ENCODE data around the gene OTUD3. TPM values are rescaled to one million over a fixed set of nuclear protein-coding genes. Genes with fewer than 3 reads are reported as not detected.
A peak's percentile ranks its signal among the peaks of the same experiment; 100 is the strongest.
"Not testable (repeated sequence)": the region's sequence is repeated elsewhere in the genome, so short reads cannot be mapped to it uniquely, and the experiment has no call there.

OTUD3 gene
- polyA plus RNA-seq, 1 donor = 27.7 TPM

- Histone ChIP-seq H3K4me1 (ENCODE audit: control insufficient read depth, insufficient read depth, low read length) (peaks cover 32% of the 10 kb centered on the region), H3K4me3 (ENCODE audit: low read length) (no peak overlapping the region), H3K36me3 (ENCODE audit: control insufficient read depth, insufficient read depth, low read length) (no peaks in the 10 kb centered on the region), H3K27ac (ENCODE audit: low read length) (no peak overlapping the region), H3K27me3 (ENCODE audit: control insufficient read depth, insufficient read depth, low read length) (no peaks in the 10 kb centered on the region), H3K9me3 (ENCODE audit: control insufficient read depth, low read depth, low read length) (peaks cover 8% of the 10 kb centered on the region)
- DNase-seq = peak in 1 of 2 donors; percentile 32
- no CpG with 5 or more reads among the region's 1 CpG for WGBS (ENCODE audit: insufficient coverage, low lambda C conversion rate)
Observed at GRCh38 chr1:19866758-19867157, 15.4 kb upstream of the OTUD3 start.

GRCh38 chr1:19868575-19868974 lies 13.6 kb upstream of the OTUD3 start:
- WGBS (ENCODE audit: insufficient coverage, low lambda C conversion rate) = 40% methylated on average over 1 of the region's 4 CpGs
- H3K27ac ChIP-seq (ENCODE audit: low read length) = peak overlapping the region; percentile 54
- H3K36me3 ChIP-seq (ENCODE audit: control insufficient read depth, insufficient read depth, low read length); H3K9me3 ChIP-seq (ENCODE audit: control insufficient read depth, low read depth, low read length); H3K4me3 ChIP-seq (ENCODE audit: low read length); H3K27me3 ChIP-seq (ENCODE audit: control insufficient read depth, insufficient read depth, low read length): not testable (repeated sequence)
- peaks cover 29% of the 10 kb centered on the region for H3K4me1 ChIP-seq (ENCODE audit: control insufficient read depth, insufficient read depth, low read length)
- DNase-seq = peak in 1 of 2 donors; percentile 30

- peak overlapping the region; percentile 61 for H3K27ac ChIP-seq (ENCODE audit: low read length)
- not testable (repeated sequence) for H3K4me3 ChIP-seq (ENCODE audit: low read length); DNase-seq; H3K9me3 ChIP-seq (ENCODE audit: control insufficient read depth, low read depth, low read length); H3K36me3 ChIP-seq (ENCODE audit: control insufficient read depth, insufficient read depth, low read length); H3K27me3 ChIP-seq (ENCODE audit: control insufficient read depth, insufficient read depth, low read length)
- 60% methylated on average over 1 of the region's 2 CpGs for WGBS (ENCODE audit: insufficient coverage, low lambda C conversion rate)
- H3K4me1 ChIP-seq (ENCODE audit: control insufficient read depth, insufficient read depth, low read length) = peaks cover 24% of the 10 kb centered on the region
Observed at GRCh38 chr1:19869453-19869852, 12.7 kb upstream of the OTUD3 start.

GRCh38 chr1:19869929-19870328 lies 12.3 kb upstream of the OTUD3 start:
- DNase-seq = peak; percentile 61 to 75
- H3K36me3 ChIP-seq (ENCODE audit: control insufficient read depth, insufficient read depth, low read length) = no peaks in the 10 kb centered on the region
- no peaks in the 10 kb centered on the region for H3K27me3 ChIP-seq (ENCODE audit: control insufficient read depth, insufficient read depth, low read length)
- peaks cover 24% of the 10 kb centered on the region for H3K4me1 ChIP-seq (ENCODE audit: control insufficient read depth, insufficient read depth, low read length)
- H3K9me3 ChIP-seq (ENCODE audit: control insufficient read depth, low read depth, low read length) = no peaks in the 10 kb centered on the region
- H3K4me3 ChIP-seq (ENCODE audit: low read length) = no peak overlapping the region
- 0% methylated on average over 1 of the region's 5 CpGs for WGBS (ENCODE audit: insufficient coverage, low lambda C conversion rate)
- H3K27ac ChIP-seq (ENCODE audit: low read length) = peak overlapping the region; percentile 61

- Histone ChIP-seq H3K27me3 (ENCODE audit: control insufficient read depth, insufficient read depth, low read length) (no peaks in the 10 kb centered on the region), H3K4me1 (ENCODE audit: control insufficient read depth, insufficient read depth, low read length) (peaks cover 24% of the 10 kb centered on the region), H3K36me3 (ENCODE audit: control insufficient read depth, insufficient read depth, low read length) (no peaks in the 10 kb centered on the region), H3K9me3 (ENCODE audit: control insufficient read depth, low read depth, low read length) (no peaks in the 10 kb centered on the region), H3K4me3 (ENCODE audit: low read length) (no peak overlapping the region), H3K27ac (ENCODE audit: low read length) (peak overlapping the region; percentile 37)
- no CpG with 5 or more reads among the region's 7 CpGs for WGBS (ENCODE audit: insufficient coverage, low lambda C conversion rate)
- peak; percentile 91 to 97 for DNase-seq
Observed at GRCh38 chr1:19872190-19872589, 10.0 kb upstream of the OTUD3 start.

GRCh38 chr1:19877181-19877750 lies 4.9 kb upstream of the OTUD3 start:
- Histone ChIP-seq H3K36me3 (ENCODE audit: control insufficient read depth, insufficient read depth, low read length) (no peaks in the 10 kb centered on the region), H3K27ac (ENCODE audit: low read length) (no peak overlapping the region), H3K9me3 (ENCODE audit: control insufficient read depth, low read depth, low read length) (no peaks in the 10 kb centered on the region), H3K4me3 (ENCODE audit: low read length) (no peak overlapping the region), H3K27me3 (ENCODE audit: control insufficient read depth, insufficient read depth, low read length) (no peaks in the 10 kb centered on the region), H3K4me1 (ENCODE audit: control insufficient read depth, insufficient read depth, low read length) (peaks cover 10% of the 10 kb centered on the region)
- no peak for DNase-seq
- WGBS (ENCODE audit: insufficient coverage, low lambda C conversion rate) = no CpG with 5 or more reads among the region's 16 CpGs

GRCh38 chr1:19877821-19878636 lies 4.2 kb upstream of the OTUD3 start:
- WGBS (ENCODE audit: insufficient coverage, low lambda C conversion rate) = 33% methylated on average over 1 of the region's 19 CpGs
- no peak overlapping the region for H3K4me3 ChIP-seq (ENCODE audit: low read length)
- no peaks in the 10 kb centered on the region for H3K9me3 ChIP-seq (ENCODE audit: control insufficient read depth, low read depth, low read length)
- H3K36me3 ChIP-seq (ENCODE audit: control insufficient read depth, insufficient read depth, low read length) = no peaks in the 10 kb centered on the region
- DNase-seq = no peak
- H3K27ac ChIP-seq (ENCODE audit: low read length) = peak overlapping the region; percentile 56
- peaks cover 11% of the 10 kb centered on the region for H3K4me1 ChIP-seq (ENCODE audit: control insufficient read depth, insufficient read depth, low read length)
- no peaks in the 10 kb centered on the region for H3K27me3 ChIP-seq (ENCODE audit: control insufficient read depth, insufficient read depth, low read length)

GRCh38 chr1:19878637-19878985 lies 3.6 kb upstream of the OTUD3 start:
- Histone ChIP-seq H3K4me1 (ENCODE audit: control insufficient read depth, insufficient read depth, low read length) (peaks cover 14% of the 10 kb centered on the region), H3K9me3 (ENCODE audit: control insufficient read depth, low read depth, low read length) (no peaks in the 10 kb centered on the region), H3K27ac (ENCODE audit: low read length) (peak overlapping the region; percentile 56), H3K27me3 (ENCODE audit: control insufficient read depth, insufficient read depth, low read length) (no peaks in the 10 kb centered on the region), H3K36me3 (ENCODE audit: control insufficient read depth, insufficient read depth, low read length) (no peaks in the 10 kb centered on the region), H3K4me3 (ENCODE audit: low read length) (no peak overlapping the region)
- 40% methylated on average over 5 of the region's 12 CpGs for WGBS (ENCODE audit: insufficient coverage, low lambda C conversion rate)
- peak; percentile 90 to 93 for DNase-seq

- no CpG with 5 or more reads among the region's 4 CpGs for WGBS (ENCODE audit: insufficient coverage, low lambda C conversion rate)
- Histone ChIP-seq H3K9me3 (ENCODE audit: control insufficient read depth, low read depth, low read length) (no peaks in the 10 kb centered on the region), H3K27ac (ENCODE audit: low read length) (peak overlapping the region; percentile 56), H3K4me1 (ENCODE audit: control insufficient read depth, insufficient read depth, low read length) (peaks cover 14% of the 10 kb centered on the region), H3K4me3 (ENCODE audit: low read length) (no peak overlapping the region), H3K27me3 (ENCODE audit: control insufficient read depth, insufficient read depth, low read length) (no peaks in the 10 kb centered on the region), H3K36me3 (ENCODE audit: control insufficient read depth, insufficient read depth, low read length) (no peaks in the 10 kb centered on the region)
- no peak for DNase-seq
Observed at GRCh38 chr1:19879227-19879626, 3.0 kb upstream of the OTUD3 start.

- no peak overlapping the region for H3K4me3 ChIP-seq (ENCODE audit: low read length)
- no peak overlapping the region for H3K27ac ChIP-seq (ENCODE audit: low read length)
- H3K27me3 ChIP-seq (ENCODE audit: control insufficient read depth, insufficient read depth, low read length) = no peaks in the 10 kb centered on the region
- no peaks in the 10 kb centered on the region for H3K9me3 ChIP-seq (ENCODE audit: control insufficient read depth, low read depth, low read length)
- H3K36me3 ChIP-seq (ENCODE audit: control insufficient read depth, insufficient read depth, low read length) = no peaks in the 10 kb centered on the region
- no peak for DNase-seq
- peaks cover 14% of the 10 kb centered on the region for H3K4me1 ChIP-seq (ENCODE audit: control insufficient read depth, insufficient read depth, low read length)
- WGBS (ENCODE audit: insufficient coverage, low lambda C conversion rate) = 100% methylated on average over 1 of the region's 4 CpGs
Observed at GRCh38 chr1:19879661-19880060, 2.5 kb upstream of the OTUD3 start.

GRCh38 chr1:19880841-19881240 lies 1.4 kb upstream of the OTUD3 start:
- 100% methylated on average over 1 of the region's 5 CpGs for WGBS (ENCODE audit: insufficient coverage, low lambda C conversion rate)
- not testable (repeated sequence) for H3K36me3 ChIP-seq (ENCODE audit: control insufficient read depth, insufficient read depth, low read length); DNase-seq; H3K27me3 ChIP-seq (ENCODE audit: control insufficient read depth, insufficient read depth, low read length); H3K9me3 ChIP-seq (ENCODE audit: control insufficient read depth, low read depth, low read length); H3K27ac ChIP-seq (ENCODE audit: low read length); H3K4me3 ChIP-seq (ENCODE audit: low read length)
- peaks cover 14% of the 10 kb centered on the region for H3K4me1 ChIP-seq (ENCODE audit: control insufficient read depth, insufficient read depth, low read length)
